ELF-1 (cell line): ENCODE data around the gene ZNF160.
"Not testable (repeated sequence)": the region's sequence is repeated elsewhere in the genome, so short reads cannot be mapped to it uniquely, and the experiment has no call there.

Source experiments
- DNase-seq: peaks from one replicate; pipeline ENCODE4 v3.0.0-alpha.2; 2016; ENCODE audit warnings: low read depth, low spot score

ZNF160 gene

DNA sequence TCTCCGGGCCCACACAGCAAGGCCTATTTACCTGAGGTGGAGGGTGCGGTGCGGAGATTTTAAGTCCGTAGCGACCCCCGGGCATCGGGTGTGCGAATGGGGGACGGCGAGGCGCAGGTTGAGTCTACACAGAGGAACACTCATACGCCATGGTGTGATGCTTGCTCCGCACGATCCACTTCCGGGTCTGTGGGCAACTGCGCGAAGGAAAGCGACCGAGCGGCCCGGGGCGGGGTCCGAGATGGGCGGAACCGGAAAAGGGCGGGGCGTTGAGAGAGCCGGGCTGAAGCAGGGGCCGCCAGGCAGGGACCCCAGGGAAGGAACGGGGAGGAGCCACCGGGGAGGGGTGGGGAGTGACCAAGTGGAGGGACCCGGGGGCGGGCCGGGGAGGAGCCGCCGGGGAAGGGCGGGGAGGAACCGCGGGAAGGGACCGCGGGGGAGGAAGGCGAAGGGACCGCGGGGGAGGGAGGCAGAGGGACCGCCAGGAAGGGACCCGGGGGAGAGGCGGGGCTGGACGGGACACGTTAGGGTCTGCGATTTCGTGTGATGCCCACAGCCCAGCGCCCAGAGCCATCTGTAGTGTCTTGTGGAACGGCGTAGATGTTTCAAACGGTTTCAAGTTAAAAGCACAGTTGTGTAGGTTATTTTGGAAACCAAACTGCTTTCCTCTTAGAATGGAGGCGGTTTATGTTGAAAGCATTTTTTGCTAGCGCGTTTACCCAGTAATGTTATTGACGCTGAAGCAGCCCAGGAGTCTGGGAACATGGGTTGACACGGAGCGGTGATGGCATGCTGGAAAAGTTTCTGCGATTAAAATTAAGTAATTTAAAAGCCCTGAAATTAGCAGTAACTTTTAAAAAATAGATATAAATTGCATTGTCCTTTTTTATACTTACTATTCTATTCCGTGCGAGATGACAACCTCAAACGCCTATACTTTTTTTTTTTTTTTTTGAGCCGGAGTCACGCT is at the start of gene ZNF160:
ZNF160 (minus strand) TSS at position 189 of the 970 bp plus-strand sequence. CDS start 17,146 bp downstream, outside the sequence.
- DNase-seq: peak; percentile 97

DNA sequence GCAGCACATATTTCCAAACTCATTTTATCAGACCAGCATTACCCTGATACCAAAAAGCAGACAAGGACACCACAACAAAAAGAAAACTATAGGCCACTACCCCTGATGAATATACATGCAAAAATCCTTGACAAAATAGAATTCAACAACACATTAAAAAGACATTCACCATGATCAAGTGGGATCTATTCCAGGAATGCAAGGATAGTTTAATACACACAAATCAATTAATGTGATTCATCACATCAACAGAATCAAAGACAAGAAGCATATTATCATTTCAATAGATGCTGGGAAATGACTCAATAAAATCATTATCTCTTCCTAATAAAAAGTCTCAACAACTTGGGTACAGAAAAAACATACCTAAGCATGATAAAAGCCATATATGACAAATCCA is 44.4 kb upstream of the ZNF160 start:
- no peak for DNase-seq

DNA sequence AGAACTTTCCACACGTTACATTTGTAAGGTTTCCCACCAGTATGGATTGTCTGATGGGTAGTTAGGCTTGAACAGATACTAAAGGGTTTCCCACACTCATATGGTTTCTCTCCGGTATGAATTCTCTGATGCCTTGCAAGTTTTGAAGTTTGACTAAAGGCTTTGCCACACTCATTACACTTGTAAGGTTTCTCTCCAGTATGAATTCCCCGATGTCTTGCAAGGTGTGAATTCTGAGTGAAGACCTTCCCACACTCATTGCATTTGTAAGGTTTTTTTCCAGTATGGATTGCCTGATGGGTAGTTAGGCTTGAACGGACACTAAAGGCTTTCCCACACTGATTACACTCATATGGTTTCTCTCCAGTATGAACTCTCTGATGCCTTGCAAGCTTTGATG is 37.1 kb upstream of the ZNF160 start:
- no peak for DNase-seq

DNA sequence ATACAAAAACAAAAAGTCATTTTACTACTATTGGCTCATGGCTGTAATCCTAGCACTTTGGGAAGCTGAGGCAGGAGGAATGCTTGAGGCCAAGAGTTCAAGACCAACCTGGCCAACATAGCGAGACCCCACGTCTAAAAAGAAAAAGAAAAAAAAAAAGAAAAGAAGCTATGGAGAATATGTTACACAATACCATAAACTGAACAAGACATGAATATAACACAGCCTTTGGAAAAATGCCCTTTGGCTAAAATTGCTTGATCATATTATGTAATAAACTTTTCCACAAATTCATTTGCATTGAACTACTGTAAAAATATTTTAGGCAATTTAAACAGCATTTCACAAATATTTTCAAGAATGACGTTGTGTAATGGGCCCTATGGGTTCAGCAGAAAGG is 33.2 kb upstream of the ZNF160 start:
- no peak for DNase-seq

DNA sequence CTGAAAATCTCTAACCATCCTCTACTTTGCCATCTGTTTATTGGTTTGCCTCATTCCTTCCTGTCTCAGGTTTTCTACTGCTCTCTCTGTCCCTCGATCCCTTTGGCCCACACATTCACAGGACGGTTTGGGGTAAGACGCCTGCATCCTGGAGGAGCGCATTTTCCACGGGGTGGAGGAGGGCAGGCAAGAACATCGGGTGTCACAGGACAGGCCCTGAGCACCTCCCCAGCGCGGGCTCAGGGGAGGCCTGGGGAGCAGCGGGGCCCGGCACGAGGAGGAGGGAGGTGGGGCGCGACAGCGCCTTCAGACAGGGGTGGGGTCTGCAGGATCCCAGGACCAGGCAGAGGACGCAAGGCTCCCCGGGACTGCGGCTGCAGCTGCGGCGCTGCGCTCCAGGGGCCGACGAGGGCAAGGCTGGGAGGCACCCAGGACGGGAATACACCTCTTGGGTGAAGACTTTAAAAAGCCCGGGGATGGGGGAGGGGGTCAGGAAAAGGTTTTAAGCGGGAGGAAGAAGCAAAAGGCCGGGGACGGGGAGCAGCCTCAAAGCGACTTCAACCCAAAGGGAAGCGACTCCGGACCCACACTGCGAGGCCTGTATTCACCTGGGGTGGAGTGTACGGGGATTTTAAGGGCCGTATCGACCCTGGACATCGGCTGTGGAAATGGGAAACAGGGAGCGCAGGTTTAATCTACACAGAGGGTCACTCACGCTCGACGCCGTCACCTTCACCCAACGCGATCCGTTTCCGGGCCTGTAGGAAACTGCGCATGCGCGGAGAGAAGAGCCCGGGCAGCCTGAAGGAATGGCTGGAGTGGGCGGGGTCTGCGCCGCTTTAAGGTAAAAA is 29.1 kb upstream of the ZNF160 start, which contains the start of gene ZNF415:
ZNF415 (minus strand) TSS at position 770 of the 851 bp plus-strand sequence. CDS start 10,234 bp downstream, outside the sequence.
- peak; percentile 86 for DNase-seq

DNA sequence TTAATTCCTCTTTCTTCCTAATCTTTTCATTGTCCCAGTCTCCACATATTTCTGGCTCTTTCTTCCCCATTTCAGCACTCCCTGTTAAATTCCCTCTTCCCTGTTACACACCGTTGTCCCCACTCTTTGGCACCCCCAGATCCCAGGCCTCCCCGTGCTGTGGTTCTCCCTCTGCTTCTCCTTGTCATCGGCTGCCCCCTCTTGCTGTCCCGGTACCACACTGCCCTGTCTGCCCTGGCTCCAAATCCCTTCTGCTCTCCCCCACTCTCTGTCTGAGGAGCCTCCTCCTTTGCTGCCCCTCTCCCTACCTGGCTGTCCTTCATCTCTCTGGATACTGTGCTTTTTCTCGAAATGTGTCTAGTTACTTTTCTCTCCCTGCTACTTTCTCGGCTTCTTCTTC is 28.5 kb upstream of the ZNF160 start:
- DNase-seq: peak; percentile 4

DNA sequence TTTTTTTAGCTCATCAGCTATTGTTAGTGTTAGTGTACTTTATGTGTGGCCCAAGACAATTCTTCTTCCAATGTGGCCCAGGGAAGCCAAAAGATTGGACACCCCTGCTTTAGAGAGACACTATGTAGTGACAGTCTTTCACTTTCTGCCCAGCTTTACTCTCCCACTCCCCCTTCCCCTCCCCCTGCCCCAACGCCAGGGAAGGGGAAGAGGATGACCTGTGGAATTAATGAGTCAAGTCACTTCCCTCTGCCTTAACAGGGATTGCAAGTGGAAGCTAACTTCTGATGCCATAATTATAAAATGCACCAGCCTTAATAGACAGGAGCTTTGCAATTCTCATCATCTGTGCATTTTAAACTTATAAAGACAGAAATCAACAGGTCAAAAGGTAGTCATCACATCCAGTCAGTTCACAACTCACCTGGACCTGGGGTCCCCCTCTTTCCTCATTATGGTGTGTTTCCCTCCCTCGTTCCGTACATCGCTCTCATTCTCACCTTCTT is 27.9 kb upstream of the ZNF160 start:
- peak; percentile 4 for DNase-seq

DNA sequence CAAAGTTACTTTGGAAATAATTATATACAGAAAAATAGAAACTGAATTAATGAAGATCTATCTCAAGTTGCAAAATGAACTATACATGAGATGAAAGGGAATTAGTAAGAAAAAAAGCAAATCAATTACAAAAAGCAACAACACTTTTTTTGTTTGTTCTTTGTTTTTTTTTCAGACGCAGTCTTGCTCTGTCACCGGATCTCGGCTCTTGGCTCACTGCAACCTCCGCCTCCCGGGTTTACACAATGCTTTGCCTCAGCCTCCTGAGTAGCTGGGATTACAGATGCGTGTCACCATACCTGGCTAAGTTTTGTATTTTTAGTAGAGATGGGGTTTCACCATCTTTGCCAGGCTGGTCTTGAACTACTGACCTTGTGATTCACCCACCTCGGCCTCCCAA is 27.3 kb upstream of the ZNF160 start:
- DNase-seq: peak; percentile 15

DNA sequence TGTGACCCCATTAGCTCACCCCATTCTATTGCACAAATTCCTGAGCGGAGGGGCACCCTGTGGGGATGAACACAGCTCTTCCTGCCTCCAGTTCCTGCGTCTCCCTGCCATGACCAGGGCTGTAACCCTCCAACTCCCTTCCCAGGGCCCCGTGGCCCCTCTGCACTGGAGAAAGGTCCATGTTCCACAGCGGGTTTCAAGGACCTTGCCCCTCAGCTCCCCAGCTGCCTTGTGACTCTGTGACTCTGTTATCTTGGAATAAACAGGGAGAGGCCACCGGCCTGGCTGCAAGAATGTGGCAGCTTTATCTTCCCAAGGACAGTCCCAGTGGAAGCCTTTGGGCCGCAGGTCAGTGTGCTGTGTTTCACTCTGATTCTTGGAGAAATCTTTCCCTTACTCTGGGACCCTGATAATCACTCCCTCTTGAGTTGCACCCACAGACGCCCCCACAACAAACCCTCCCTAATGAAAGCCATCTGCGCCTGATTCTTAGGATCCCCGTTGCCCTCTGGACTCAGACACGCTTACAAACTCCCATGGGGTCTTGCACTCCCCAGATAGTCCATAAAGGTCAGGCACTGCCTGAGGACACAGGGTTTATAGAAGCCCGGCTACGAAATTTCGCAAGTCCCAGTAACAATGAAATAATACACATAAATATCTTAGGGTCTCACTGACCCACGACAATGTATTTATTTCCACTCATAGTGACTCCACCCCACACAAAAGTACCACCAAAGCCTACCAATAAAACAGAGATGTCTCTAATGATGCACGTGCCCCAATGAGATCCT is 23.7 kb upstream of the ZNF160 start:
- not testable (repeated sequence) for DNase-seq

DNA sequence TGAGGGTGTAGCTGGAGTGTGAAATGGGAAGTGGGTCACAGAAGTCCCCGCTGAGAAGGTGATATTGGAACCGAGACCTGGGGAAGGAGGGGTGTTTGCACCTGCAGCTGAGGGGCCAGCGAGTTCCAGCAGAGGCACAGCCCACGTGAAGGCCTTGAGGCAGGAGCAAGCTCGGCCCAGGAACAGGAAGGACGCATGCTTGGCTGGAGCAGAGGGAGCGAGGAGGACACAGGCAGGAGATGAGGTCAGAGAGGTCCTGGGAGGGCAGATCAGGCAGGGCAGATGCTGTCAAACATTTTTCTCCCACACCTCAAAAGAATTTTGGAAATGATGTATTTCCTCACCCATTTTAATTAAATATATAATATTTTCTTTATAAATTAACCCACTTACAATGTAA is 20.2 kb upstream of the ZNF160 start:
- DNase-seq: no peak

DNA sequence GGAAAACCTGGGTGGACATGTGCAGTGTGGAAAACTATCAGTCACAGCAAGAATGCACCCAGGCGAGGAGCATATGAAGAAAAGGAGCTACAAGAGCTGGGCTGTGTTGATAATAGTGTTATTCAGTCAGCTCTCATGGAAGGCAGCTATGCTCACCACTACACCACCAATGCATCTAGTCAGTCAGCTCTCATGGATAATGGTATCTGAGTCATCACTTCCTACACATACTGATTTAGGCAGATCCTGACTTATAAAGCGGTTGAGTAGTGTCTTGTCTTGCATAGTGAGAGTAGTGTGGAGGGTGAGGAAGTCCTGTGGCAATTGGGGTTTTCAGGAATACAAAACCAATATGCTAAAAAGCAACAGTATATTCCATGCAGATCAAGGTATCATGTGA is 9.1 kb upstream of the ZNF160 start:
- no peak for DNase-seq

DNA sequence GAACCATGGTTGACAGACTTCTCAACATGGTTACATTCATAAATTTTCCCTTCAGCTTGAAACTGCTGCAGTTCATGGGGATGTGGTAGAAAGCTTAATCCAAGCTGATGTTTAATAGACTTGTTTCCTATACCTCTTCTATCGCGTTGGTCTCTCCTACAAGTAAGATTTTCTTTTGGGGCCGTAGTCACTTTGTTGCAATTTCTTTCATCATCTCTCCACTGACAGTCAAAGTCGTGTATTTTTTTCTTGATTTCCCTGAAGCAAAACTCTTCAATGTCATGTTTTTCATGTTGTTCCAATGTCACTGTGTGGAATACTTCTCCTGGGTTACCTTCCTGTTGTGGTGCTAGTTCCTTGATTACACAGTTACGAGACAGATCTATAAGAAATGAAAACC is 6.3 kb upstream of the ZNF160 start:
- DNase-seq: no peak

DNA sequence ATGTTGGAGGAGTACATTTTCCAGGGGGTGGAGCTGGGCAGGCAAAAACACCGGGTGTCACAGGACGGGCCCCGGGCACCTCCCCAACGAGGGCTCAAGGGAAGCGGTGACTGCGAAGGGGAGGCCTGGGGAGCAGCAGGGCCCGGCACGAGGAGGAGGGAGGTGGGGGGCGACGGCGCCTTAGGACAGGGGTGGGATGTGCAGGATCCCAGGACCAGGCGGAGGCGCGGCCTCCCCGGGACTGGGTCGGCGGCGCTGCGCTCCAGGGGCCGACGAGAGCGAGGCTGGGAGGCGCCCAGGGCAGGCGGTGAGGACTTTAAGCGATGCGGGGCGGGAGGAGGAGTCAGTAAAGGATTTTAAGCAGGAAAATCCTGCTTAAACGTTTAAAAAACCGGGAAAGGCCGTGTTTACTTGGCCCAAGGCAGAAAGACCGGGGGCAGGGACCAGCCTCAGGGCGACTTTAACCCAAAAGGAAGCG is 427 bp downstream of the ZNF160 start:
- no peak for DNase-seq

DNA sequence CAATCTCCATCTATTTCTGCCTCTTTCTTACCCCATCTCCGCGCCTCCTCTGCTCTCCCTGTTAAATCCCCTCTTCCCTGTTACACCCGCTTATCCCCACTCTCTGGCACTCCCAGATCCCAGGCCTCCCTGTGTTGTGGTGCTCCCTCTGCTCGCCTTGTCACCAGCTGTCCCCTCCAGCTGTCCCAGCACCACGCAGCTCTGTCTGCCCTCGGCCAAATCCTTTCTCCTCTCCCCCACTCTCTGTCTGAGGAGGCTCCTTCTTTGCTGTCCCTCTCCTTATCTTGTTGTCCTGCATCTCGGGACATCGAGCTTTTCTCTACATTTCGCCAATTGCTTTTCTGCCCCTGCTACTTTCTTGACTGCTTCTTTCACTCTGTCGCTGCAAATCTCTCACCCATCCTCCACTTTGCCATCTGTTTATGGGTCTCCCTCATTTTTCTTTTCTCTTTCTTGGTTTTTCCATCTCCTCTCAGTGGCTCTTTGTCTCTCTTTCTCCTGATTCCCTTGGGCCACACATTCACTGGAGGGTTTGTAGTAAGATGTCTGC is 941 bp downstream of the ZNF160 start:
- DNase-seq: peak; percentile 39

DNA sequence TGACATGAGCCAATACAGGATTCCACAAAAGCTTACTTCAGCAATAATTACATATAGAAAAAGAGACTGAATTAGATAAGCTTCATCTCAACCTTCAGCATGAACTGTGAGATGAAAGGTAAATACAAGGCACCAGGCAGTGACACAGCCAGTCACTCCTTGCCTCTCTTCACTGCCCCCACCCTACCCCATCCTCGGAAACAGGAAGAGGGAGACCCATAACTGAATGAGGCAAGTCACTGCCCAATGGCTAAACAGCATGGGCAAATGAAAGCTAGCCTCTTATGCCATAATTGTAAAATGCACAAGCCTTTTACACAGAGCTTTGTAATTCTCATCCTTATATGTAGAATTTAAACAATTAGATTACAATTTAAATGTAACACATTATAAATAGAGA is 1.7 kb downstream of the ZNF160 start:
- no peak for DNase-seq

DNA sequence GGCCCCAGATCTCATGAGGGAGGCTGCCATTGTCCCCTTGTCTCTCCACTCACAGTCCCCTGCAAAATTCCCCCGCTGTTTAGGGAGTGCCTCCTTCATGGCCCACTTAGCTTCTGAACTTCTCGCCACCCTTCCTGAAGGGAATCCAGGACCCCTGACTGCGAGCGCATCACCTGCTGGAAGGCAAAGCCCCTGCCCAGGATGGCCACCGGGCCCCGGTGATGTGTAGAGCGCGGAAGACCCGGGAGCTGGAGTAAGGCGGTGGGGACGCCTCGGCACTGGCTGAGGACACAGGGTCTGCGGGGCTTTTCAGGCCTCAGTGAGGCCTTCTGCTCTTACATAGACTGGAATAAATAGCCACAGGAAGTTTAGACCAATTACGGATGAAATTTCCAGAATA is 4.7 kb downstream of the ZNF160 start:
- not testable (repeated sequence) for DNase-seq

DNA sequence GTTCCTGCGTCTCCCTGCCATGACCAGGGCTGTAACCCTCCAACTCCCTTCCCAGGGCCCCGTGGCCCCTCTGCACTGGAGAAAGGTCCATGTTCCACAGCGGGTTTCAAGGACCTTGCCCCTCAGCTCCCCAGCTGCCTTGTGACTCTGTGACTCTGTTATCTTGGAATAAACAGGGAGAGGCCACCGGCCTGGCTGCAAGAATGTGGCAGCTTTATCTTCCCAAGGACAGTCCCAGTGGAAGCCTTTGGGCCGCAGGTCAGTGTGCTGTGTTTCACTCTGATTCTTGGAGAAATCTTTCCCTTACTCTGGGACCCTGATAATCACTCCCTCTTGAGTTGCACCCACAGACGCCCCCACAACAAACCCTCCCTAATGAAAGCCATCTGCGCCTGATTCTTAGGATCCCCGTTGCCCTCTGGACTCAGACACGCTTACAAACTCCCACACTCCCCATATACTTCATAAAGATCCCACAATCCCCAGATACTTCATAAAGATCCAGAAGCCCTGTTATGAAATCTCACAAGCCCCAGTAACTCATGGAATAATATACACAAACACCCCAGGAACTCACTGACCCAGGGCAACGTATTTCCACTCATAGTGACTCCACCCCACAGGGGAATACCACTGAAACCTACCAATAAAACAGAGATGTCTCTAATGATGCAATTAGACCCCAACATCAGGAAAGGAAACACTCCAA is 6.1 kb downstream of the ZNF160 start:
- DNase-seq: not testable (repeated sequence)

DNA sequence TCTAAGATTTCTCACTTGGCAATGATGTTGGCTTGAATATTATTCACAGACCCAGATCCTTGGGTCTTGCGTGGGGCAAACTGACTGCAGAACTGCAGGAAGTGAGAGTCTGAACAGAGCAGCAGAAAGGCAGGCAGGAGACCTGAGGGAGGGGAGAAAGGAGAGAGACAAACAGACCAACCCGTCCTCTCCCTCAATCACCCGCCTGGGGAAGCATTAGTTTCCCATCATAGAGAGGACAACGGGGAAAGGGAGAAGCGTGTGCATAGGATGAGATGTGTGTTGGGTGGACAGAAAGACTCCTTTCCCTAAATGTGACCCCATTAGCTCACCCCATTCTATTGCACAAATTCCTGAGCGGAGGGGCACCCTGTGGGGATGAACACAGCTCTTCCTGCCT is 6.6 kb downstream of the ZNF160 start:
- not testable (repeated sequence) for DNase-seq

DNA sequence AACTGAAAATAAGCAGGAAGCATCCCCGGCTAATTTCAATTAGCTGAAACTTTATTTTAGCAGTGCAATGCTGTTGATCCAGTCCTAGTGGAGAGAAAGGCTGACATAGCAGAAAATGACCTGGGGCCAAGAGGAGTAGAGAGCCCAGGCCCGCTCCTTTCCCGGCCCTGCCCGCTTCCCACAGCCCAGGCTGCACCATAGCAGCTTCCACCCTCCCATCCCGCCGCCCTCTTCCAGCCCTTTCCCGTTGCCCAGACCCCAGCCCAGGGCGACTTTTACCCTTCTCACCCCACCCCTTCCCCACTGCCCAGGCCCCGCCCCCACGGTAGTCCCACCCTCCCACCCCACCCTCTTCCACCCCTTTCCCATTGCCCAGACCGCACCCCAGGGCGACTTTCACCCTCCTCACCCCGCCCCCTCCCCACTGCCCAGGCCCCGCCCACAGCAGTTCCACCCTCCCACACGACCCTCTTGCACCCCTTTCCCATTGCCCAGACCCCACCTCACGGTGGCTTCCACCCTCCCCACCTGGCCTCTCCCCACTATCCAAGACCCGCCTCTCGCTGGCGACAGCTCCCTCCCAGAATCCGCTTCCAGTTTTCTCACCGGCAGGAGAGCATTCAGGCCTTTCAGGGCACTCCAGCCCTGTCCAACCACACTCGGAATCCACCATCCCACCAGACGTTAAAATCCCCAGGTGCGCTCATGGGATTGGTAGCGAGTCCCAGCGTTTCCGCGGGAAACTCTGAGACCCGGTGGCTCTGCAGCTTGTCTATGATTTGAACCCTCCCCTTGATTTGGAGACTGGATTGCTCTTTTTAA is 8.3 kb downstream of the ZNF160 start:
- DNase-seq: peak; percentile 78
